H9 (cell line): ENCODE measurements around the gene ZNF429. TPM values are rescaled to one million over a fixed set of nuclear protein-coding genes. Genes with fewer than 3 reads are reported as not detected.

Experiments
- DNase-seq: peaks from one replicate; pipeline ENCODE4 v3.0.0-alpha.2; 2017
- H2AFZ ChIP-seq: one replicate; pipeline ENCODE4 v1.6.1; 2013; ENCODE audit warnings: mild to moderate bottlenecking, low read length, control low read depth, moderate library complexity
- H2AK5ac ChIP-seq: 2 replicates; pipeline ENCODE4 v1.6.1; 2013; ENCODE audit warnings: low read length, control low read depth, mixed read lengths; ENCODE audit not compliant: insufficient read length
- H2BK120ac ChIP-seq: one replicate; pipeline ENCODE4 v1.6.1; 2013; ENCODE audit warnings: low read depth, mild to moderate bottlenecking, low read length, control low read depth, inconsistent platforms; ENCODE audit not compliant: poor library complexity, severe bottlenecking
- H2BK12ac ChIP-seq: 2 replicates; pipeline ENCODE4 v1.6.1; 2013; ENCODE audit warnings: low read length, control low read depth, mixed read lengths, low read depth; ENCODE audit not compliant: insufficient read length
- H2BK15ac ChIP-seq: 2 replicates; pipeline ENCODE4 v1.6.1; 2013; ENCODE audit warnings: low read depth, low read length, control low read depth
- H2BK20ac ChIP-seq: one replicate; pipeline ENCODE4 v1.6.1; 2013; ENCODE audit warnings: low read depth, mild to moderate bottlenecking, low read length, control low read depth, inconsistent platforms; ENCODE audit not compliant: poor library complexity, severe bottlenecking
- H2BK5ac ChIP-seq: 2 replicates; pipeline ENCODE4 v1.6.1; 2013; ENCODE audit warnings: low read length, control low read depth, mixed read lengths; ENCODE audit not compliant: insufficient read length
- H3K14ac ChIP-seq: 2 replicates; pipeline ENCODE4 v1.6.1; 2013; ENCODE audit warnings: low read length, control low read depth; ENCODE audit not compliant: insufficient read depth
- H3K18ac ChIP-seq: 2 replicates; pipeline ENCODE4 v1.6.1; 2013; ENCODE audit warnings: low read depth, mild to moderate bottlenecking, mixed read lengths, low read length, control low read depth; ENCODE audit not compliant: insufficient read length
- H3K23ac ChIP-seq: 2 replicates; pipeline ENCODE4 v1.6.1; 2013; ENCODE audit warnings: low read length, control low read depth, mixed read lengths, low read depth; ENCODE audit not compliant: insufficient read length
- H3K23me2 ChIP-seq: 2 replicates; pipeline ENCODE4 v1.6.1; 2013; ENCODE audit warnings: low read depth, mild to moderate bottlenecking, mixed read lengths, low read length, control low read depth; ENCODE audit not compliant: insufficient read length, poor library complexity, severe bottlenecking
- H3K27ac ChIP-seq: 2 replicates; pipeline ENCODE4 v1.5.1; 2013; ENCODE audit warnings: low read length, control low read depth, mixed read lengths, low read depth; ENCODE audit not compliant: insufficient read length
- H3K27me3 ChIP-seq: 2 replicates; pipeline ENCODE4 v1.6.1; 2013; ENCODE audit warnings: low read length, control low read depth, inconsistent platforms; ENCODE audit not compliant: insufficient read depth
- H3K4ac ChIP-seq: 2 replicates; pipeline ENCODE4 v1.6.1; 2013; ENCODE audit warnings: low read depth, mild to moderate bottlenecking, control low read depth, inconsistent platforms, low read length, moderate library complexity
- H3K4me1 ChIP-seq: 2 replicates; pipeline ENCODE4 v1.6.1; 2013; ENCODE audit warnings: low read length, control low read depth, inconsistent platforms; ENCODE audit not compliant: insufficient read depth
- H3K4me2 ChIP-seq: 2 replicates; pipeline ENCODE4 v1.6.1; 2013; ENCODE audit warnings: low read length, control low read depth, mixed read lengths; ENCODE audit not compliant: insufficient read length, insufficient read depth
- H3K56ac ChIP-seq: 2 replicates; pipeline ENCODE4 v1.6.1; 2013; ENCODE audit warnings: low read depth, mild to moderate bottlenecking, mixed read lengths, low read length, control low read depth; ENCODE audit not compliant: insufficient read length
- H3K79me1 ChIP-seq: 2 replicates; pipeline ENCODE4 v1.6.1; 2013; ENCODE audit warnings: low read depth, mild to moderate bottlenecking, moderate library complexity, low read length, control low read depth, inconsistent platforms; ENCODE audit not compliant: insufficient read depth, poor library complexity, severe bottlenecking
- H3K79me2 ChIP-seq: 2 replicates; pipeline ENCODE4 v1.6.1; 2013; ENCODE audit warnings: low read length, control low read depth, inconsistent platforms; ENCODE audit not compliant: insufficient read depth
- H3K9ac ChIP-seq: 2 replicates; pipeline ENCODE4 v1.6.1; 2013; ENCODE audit warnings: low read length, control low read depth, mixed read lengths; ENCODE audit not compliant: insufficient read length; ENCODE audit errors: extremely low read depth
- H3K9me3 ChIP-seq: one replicate; pipeline ENCODE4 v1.6.1; 2013; ENCODE audit warnings: low read depth, low read length, inconsistent platforms; ENCODE audit not compliant: control insufficient read depth
- H3T11ph ChIP-seq: one replicate; pipeline ENCODE4 v1.6.1; 2013; ENCODE audit warnings: mild to moderate bottlenecking, low read length, control low read depth, inconsistent platforms
- H4K20me1 ChIP-seq: one replicate; pipeline ENCODE4 v1.6.1; 2013; ENCODE audit not compliant: control insufficient read depth, insufficient read length, insufficient read depth
- H4K5ac ChIP-seq: 2 replicates; pipeline ENCODE4 v1.6.1; 2013; ENCODE audit warnings: low read depth, mild to moderate bottlenecking, mixed read lengths, low read length, control low read depth; ENCODE audit not compliant: insufficient read length
- H4K8ac ChIP-seq: replicated peaks from 2 replicates; pipeline ENCODE4 v1.6.1; 2013; ENCODE audit warnings: low read length, control low read depth, mixed read lengths, low read depth; ENCODE audit not compliant: insufficient read length
- H4K91ac ChIP-seq: 2 replicates; pipeline ENCODE4 v1.6.1; 2013; ENCODE audit warnings: low read depth, mild to moderate bottlenecking, moderate library complexity, mixed read lengths, low read length, control low read depth; ENCODE audit not compliant: insufficient read length
- H3K27ac Mint-ChIP-seq, 3 experiments: 2 replicates in 2 of 3; 3 replicates in 1 of 3; pipeline ENCODE4 v1.8.0; 2020 to 2021; ENCODE audit warnings: mixed read lengths in 3 of 3, mild to moderate bottlenecking in 1 of 3, moderate library complexity in 1 of 3
- H3K27me3 Mint-ChIP-seq: 2 replicates; pipeline ENCODE4 v1.8.0; 2021; ENCODE audit warnings: low read depth, mild to moderate bottlenecking, moderate library complexity, mixed read lengths
- H3K36me3 Mint-ChIP-seq, 3 experiments: 2 replicates in 2 of 3; 3 replicates in 1 of 3; pipeline ENCODE4 v1.8.0; 2020 to 2021; ENCODE audit warnings: low read depth in 3 of 3, mixed read lengths in 3 of 3; ENCODE audit not compliant: insufficient read depth in 1 of 3
- H3K4me1 Mint-ChIP-seq, 2 experiments: 2 replicates each; pipeline ENCODE4 v1.8.0; 2020; ENCODE audit warnings: mixed read lengths in 2 of 2
- H3K4me3 Mint-ChIP-seq, 2 experiments: 2 replicates in 1 of 2; 3 replicates in 1 of 2; pipeline ENCODE4 v1.8.0; 2020 to 2021; ENCODE audit warnings: mild to moderate bottlenecking in 2 of 2, mixed read lengths in 2 of 2, moderate library complexity in 1 of 2
- H3K9me3 Mint-ChIP-seq, 2 experiments: 2 replicates in 1 of 2; 3 replicates in 1 of 2; pipeline ENCODE4 v1.8.0; 2020; ENCODE audit warnings: mild to moderate bottlenecking in 2 of 2, mixed read lengths in 2 of 2, moderate library complexity in 1 of 2
- CTCF ChIP-seq: fragments of 200-600 bp; sonication (generic); conservative IDR thresholded peaks from 3 replicates; pipeline ENCODE4 v1.8.0; 2021; ENCODE audit warnings: antibody characterized with exemption, mild to moderate bottlenecking
- WGBS: extraction: QIAGEN DNeasy Blood & Tissue Kit; methylation state at CpG from one replicate; pipeline ENCODE4 v1.1.7; 2013; ENCODE audit warnings: missing lambda C conversion rate, low lambda C conversion rate, mixed read lengths; ENCODE audit not compliant: insufficient read length; ENCODE audit errors: extremely low coverage; 5-methylcytosine and 5-hydroxymethylcytosine counted together
- total RNA-seq: library from RNA; stranded (reverse); gene quantifications from 2 replicates; pipeline ENCODE4 v1.2.1, GENCODE V29; 2021

ZNF429 gene
- total RNA-seq, 1 experiment from 2014 or later = 11.2 TPM

- H3K27ac Mint-ChIP-seq = 0 out of 7 replicates have a peak overlapping the region, but pooled peaks of 1 of the 3 experiments have one; percentile 44
Measured at GRCh38 chr19:21513651-21514050, 8.2 kb downstream of the ZNF429 start.

More at GRCh38 chr19:21513651-21514050, 8.2 kb downstream of the ZNF429 start:
- Histone ChIP-seq H3K56ac (no peak overlapping the region), H3K9ac (no peak overlapping the region), H3K79me2 (no peaks in the 10 kb centered on the region; the same call in 1 of the 2 replicates), H2BK15ac (no peak overlapping the region), H3K4me2 (no peak overlapping the region), H3K9me3 (peaks cover 13% of the 10 kb centered on the region), H3K4me1 (no peaks in the 10 kb centered on the region), H2BK20ac (no peak overlapping the region), H3K14ac (no peak overlapping the region), H3K27ac (no peak overlapping the region), H2AFZ (no peak overlapping the region), H2AK5ac (no peak overlapping the region), H3K23ac (no peak overlapping the region), H4K91ac (no peak overlapping the region), H3T11ph (no peak overlapping the region), H3K27me3 (no peaks in the 10 kb centered on the region), H4K5ac (no peak overlapping the region), H4K20me1 (no peaks in the 10 kb centered on the region), H3K79me1 (no peaks in the 10 kb centered on the region), H4K8ac (no peak overlapping the region), H2BK5ac (no peak overlapping the region), H2BK120ac (no peak overlapping the region), H3K18ac (no peak overlapping the region), H2BK12ac (no peak overlapping the region), H3K23me2 (no peaks in the 10 kb centered on the region), H3K4ac (no peak overlapping the region)
- no peak for TF ChIP-seq CTCF
- Mint-ChIP-seq H3K4me3 (no peak overlapping the region), H3K27me3 (no peaks in the 10 kb centered on the region), H3K4me1 (no peaks in the 10 kb centered on the region), H3K9me3 (peaks cover 62 to 70% of the 10 kb centered on the region in 2 experiments), H3K36me3 (peaks cover 60 to 74% (median 62%) of the 10 kb centered on the region in 3 experiments)
- DNase-seq = no peak
- WGBS = no CpG with 5 or more reads among the region's 2 CpGs
